GM04503 (cell line): ENCODE data around the gene GTF2H1.
A peak's percentile ranks its signal among the peaks of the same experiment; 100 is the strongest.

Source experiments
- DNase-seq: peaks from one replicate; pipeline ENCODE4 v3.0.0-alpha.2; 2012; ENCODE audit warnings: low read depth

GTF2H1 gene

GRCh38 chr11:18321969-18322711, at the start of gene GTF2H1, which contains the start of gene HPS5:
Gene GTF2H1 (plus strand): TSS chr11:18322567. CDS start chr11:18333075, 10,508 bp downstream.
Gene HPS5 (minus strand): TSS chr11:18322140. CDS start chr11:18317858, 4,282 bp downstream.
- peak; percentile 89 for DNase-seq

- no peak for DNase-seq
Observed at GRCh38 chr11:18277565-18278271, 44.6 kb upstream of the GTF2H1 start.

DNA sequence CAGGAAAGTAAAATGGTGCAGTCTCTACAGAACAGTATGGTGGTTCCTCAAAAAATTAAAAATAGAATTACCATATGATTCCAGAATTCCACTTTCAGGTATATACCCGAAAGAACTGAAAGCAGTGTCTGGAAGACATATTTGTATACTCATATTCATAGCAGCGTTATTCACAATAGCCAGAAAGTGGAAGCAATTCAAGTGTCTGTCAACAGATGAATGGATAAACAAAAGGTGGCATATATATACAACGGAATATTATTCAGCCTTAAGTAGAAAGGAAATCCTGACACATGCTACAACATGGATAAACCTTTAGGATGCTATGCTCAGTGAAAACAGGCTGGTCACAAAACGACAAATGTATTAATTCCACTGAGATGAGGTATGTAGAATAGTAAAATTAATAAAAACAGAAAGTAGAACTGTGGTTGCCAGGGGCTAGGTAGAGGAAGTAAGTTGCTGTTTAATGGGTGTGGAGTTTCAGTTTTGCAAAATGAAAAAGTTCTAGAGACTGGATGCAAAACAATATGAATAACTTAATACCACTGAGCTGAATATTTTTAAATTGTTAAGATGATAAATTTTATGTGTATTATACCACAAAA, 41.8 kb upstream of the GTF2H1 start:
- DNase-seq, result no peak

GRCh38 chr11:18282626-18283025, 39.7 kb upstream of the GTF2H1 start:
- DNase-seq, result no peak

DNA sequence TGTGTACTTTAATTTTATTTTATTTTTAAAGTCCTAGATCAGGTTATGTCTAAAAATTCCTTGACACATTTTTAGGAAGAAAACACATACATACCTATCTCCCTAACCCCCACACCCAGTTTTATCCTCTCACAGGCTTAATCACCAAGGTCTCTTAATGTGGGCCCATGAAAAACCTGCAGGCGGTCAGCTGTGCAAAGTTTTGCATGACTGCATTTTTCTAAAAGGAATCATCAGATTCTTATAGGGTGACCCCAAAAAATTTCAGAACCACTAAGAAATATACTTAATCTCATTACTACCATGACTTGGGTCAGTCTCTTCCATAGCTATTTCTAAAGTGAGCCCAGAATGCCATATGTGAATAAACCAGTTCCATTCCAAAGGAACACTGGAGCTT, 36.5 kb upstream of the GTF2H1 start:
- DNase-seq, result no peak

GRCh38 chr11:18288911-18289310, 33.5 kb upstream of the GTF2H1 start:
- DNase-seq, result no peak

- no peak for DNase-seq
Observed at GRCh38 chr11:18294862-18295261, 27.5 kb upstream of the GTF2H1 start.

DNA sequence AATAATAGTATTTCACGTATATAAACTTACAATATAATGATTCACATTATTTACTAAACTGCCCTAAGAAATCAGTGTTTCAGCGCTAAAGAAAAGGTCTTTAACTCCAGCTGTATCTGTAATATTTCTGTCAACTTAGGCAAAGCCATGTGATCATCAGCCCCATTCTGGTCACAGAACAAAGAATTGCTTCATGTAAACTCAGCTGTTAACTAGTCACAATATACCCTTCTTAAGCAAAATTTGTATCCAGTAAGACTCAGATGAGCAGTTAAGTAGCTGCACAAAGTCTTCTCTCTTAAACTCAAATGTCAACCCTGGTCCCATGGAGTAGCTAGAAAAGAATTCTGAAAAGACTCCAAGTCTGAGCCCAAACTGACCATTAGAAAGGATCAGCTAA, 27.1 kb upstream of the GTF2H1 start:
- DNase-seq, result no peak

DNA sequence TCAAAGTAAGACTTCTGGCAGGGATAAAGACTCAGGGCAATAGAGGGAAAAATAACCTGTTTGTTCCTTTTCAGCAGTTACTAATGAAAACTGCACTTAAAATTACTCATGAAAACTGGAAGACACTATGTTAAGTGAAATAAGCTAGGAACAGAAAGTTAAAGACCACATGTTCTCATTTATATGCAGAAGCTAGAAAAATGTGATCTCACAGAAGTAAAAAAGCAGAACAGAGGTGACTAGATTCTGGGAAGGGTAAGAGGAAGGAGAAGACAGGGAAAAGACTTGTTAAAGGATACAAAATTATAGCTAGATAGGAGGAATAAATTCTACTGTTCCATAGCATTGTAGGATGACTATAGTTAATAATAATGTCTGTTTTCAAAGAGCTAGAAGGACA, 22.6 kb upstream of the GTF2H1 start:
- DNase-seq, result no peak

- DNase-seq, result no peak
Observed at GRCh38 chr11:18304745-18305144, 17.6 kb upstream of the GTF2H1 start.

DNA sequence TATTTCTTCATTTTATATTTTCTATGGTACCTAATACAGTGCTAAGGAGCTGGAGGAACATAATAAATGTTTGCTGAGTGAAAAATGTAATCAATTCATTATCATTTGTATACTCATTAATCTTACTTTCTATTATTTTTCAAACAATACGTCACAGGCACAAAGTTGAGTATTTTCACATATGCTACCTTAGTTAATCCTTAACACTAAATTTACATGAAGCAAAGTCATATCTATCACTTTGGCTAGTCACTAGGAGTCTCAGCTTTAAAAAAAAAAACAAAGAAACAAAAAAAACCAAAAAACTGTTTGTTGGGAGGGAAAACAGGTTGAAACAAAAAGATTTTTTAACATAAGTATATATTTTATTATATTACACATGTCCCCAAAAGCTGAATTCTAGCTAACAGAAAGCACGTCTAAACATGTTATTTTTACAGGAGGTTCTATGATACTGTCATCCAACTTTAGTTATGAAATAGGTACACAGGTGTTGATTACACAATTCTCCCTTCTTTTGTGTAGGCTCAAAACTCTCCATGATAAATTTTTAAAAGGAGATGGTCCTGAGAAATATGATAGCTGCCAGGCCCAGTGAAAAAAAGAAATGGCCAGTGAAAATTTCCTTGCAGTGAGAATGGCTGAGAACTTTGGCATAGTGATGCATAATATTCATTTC, 14.8 kb upstream of the GTF2H1 start:
- no peak for DNase-seq

DNA sequence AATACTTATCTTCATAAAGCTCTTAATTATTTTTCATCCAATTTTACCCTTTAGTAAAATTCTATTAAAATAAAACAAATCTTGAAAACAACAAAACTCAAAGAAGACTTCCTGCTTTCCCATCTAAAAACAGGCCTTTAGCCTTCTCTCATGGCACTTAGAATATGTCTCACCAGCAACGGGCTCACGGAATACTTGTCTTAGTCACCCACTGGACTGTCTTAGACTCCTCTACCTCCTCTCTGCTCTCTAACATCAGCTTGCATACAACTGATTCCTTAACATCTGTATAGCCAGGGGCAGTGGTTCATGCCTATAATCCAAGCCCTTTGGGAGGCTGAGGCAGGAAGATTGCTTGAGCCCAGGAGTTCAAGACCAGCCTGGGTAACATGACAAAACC, 14.1 kb upstream of the GTF2H1 start:
- no peak for DNase-seq

DNA sequence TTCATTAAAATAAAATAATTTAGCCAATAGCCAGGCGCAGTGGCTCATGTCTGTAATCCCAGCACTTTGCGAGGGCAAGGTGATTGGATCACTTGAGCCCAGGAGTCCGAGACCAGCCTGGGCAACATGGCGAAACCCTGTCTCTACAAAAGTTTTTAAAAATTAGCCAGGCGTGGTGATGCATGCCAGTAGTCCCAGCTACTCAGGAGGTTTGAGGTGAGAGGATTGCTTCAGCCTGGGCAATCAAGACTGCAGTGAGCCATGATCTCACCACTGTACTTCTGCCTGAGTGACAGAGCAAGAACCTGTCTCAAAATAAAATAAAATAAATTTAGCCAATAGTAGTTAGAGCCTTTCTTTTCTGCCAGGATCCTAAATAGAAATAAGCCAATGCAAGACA, 12.7 kb upstream of the GTF2H1 start:
- no peak for DNase-seq

DNA sequence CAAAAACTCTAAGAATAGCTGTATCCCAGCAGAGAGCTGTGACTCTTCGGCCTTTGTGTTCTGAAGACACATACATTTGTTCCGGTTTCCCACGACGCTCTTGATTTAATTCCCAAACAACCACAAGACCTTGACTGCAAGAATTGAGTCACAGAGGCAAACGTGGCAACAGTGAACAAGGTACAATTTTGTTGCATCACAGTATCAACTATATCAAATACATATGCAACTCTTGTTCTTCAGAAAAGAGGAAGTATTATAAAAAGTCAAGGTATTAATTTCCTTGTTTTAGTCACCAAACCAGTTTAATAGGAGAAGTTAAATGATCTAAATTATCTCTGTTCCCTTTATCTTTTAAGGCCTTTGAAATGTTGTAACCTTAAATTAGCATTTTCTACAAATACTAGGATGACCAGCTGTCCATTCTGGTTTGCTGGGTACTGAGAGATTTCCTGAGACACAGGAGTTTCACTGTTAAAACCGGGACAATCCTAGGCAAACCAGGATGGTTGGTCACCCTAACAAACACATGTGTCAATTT, 11.5 kb upstream of the GTF2H1 start:
- no peak for DNase-seq

DNA sequence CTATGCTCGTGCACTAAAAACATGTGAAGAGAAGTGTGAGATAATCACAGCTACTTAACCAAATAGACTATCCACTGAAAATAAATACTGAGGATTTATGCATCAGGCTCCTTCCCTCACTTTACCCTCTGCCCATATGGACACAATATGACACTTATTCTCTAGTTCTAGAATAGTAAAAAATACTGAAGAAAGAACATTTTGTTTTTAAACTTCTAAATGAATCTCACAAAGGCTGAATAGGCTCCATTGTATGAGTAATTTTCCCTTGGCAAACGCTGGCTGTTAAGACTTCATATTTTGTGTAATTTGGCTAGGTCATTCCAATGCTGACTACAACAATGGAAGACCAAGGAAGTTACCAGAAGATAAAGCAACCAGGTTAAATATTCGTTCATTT, 10.4 kb upstream of the GTF2H1 start:
- peak; percentile 42 for DNase-seq

- DNase-seq, result peak; percentile 64
Observed at GRCh38 chr11:18312663-18313420, 9.5 kb upstream of the GTF2H1 start.

- no peak for DNase-seq
Observed at GRCh38 chr11:18313965-18314763, 8.2 kb upstream of the GTF2H1 start.

DNA sequence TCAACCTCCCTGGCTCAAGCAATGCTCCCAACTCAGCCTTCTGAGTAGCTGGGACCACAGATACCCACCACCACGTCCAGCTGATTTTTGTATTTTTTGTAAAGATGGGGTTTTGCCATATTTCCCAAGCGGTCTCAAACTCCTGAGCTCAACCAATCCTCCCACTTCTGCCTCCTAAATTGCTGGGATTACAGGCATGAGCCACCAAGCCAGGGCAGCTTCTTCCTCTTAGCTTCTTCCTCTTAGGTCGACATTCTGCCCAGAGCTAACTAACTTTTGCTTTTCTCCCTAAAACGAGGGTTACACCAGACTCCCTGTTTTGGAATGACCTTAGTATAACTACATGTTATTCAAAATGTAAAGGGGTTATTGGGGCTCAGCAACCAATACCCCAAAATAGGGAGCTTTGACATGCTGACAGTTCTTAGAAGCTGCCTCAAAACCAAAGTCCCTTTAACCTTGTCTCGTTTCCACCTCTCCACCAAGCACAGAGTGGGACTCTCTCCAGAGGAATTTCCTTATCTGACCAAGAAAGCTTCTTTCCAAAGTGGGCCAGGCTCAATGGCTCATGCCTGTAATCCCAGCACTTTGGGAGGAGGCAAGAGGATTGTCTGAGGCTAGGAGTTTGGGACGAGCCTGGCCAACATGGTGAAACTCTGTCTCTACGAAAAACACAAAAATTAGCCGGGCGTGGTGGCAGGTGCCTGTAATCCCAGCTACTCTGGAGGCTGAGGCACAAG, 7.4 kb upstream of the GTF2H1 start:
- no peak for DNase-seq

DNA sequence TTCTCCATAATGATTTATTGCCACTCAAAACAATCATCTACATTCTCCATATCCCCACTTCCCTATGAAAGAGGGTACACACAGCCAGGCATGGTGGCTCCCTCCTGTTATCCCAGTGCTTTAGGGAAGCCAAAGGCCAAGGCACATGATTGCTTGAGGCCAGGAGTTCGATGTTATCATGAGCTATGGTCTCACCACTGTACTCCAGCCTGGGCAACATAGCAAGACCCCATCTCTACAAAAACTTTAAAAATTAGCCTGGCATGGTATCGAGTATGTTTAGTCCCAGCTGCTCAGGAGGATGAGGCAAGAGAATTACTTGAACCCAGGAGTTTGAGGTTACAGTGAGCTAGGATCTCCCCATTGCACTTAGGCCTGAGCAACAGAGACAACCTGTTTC, 6.5 kb upstream of the GTF2H1 start:
- DNase-seq, result no peak

DNA sequence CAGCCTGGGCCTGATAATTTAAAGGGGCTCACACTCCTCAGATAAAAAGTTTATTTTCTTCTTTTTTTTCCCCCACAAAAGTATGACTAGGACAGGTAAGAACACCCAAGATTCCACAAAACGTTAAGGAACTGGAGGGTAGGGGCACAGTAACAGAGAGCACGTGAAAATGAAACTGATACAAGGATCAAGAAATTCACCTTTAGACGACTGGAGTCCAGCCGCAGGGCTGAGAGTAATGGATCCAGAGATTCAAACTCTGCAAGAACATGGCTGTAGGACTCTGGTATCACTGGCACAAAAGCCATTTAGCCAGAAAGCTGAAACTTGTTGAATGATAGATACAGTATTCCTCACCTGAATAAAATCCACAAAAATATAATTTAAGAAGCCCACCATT, 4.8 kb upstream of the GTF2H1 start:
- no peak for DNase-seq
